Measurements from ENCODE around the gene HDAC10.

Gene HDAC10

GRCh38 chr22:50255607-50256006, 4.5 kb upstream of the HDAC10 start:
- DNase-seq (ENCODE audit: low read depth in 2 of 2), result no peak

GRCh38 chr22:50255099-50255498, 4.0 kb upstream of the HDAC10 start:
- DNase-seq (ENCODE audit: low read depth in 2 of 2), result no peak

- DNase-seq (ENCODE audit: low read depth in 2 of 2), result no peak
These were observed 2.9 kb upstream of the HDAC10 start for GRCh38 chr22:50253941-50254340.

GRCh38 chr22:50253046-50253915, 2.2 kb upstream of the HDAC10 start:
- no peak for DNase-seq (ENCODE audit: low read depth in 2 of 2)

GRCh38 chr22:50252082-50253045, 1.3 kb upstream of the HDAC10 start:
- DNase-seq (ENCODE audit: low read depth in 2 of 2), result peak; percentile 39 to 54

- DNase-seq (ENCODE audit: low read depth in 2 of 2), result no peak
These were observed 514 bp upstream of the HDAC10 start for GRCh38 chr22:50251477-50252081.

- DNase-seq (ENCODE audit: low read depth in 2 of 2), result no peak
These were observed 863 bp downstream of the HDAC10 start for GRCh38 chr22:50250249-50250554.

- no peak for DNase-seq (ENCODE audit: low read depth in 2 of 2)
These were observed 1.5 kb downstream of the HDAC10 start for GRCh38 chr22:50249341-50250248.

- no peak for DNase-seq (ENCODE audit: low read depth in 2 of 2)
These were observed 2.6 kb downstream of the HDAC10 start for GRCh38 chr22:50248196-50249081.

GRCh38 chr22:50247748-50248147, 3.3 kb downstream of the HDAC10 start:
- DNase-seq (ENCODE audit: low read depth in 2 of 2), result no peak

GRCh38 chr22:50246242-50247175, 4.6 kb downstream of the HDAC10 start:
- DNase-seq (ENCODE audit: low read depth in 2 of 2), result no peak

- no peak for DNase-seq (ENCODE audit: low read depth in 2 of 2)
These were observed 5.6 kb downstream of the HDAC10 start for GRCh38 chr22:50245214-50246072.

- DNase-seq (ENCODE audit: low read depth in 2 of 2), result peak; percentile 77 to 85
These were observed 6.4 kb downstream of the HDAC10 start, which contains the start of gene TUBGCP6 for GRCh38 chr22:50244420-50245213. Gene TUBGCP6, minus strand, starts transcription at chr22:50245023. Its CDS starts 564 bp downstream, at chr22:50244459.

- no peak for DNase-seq (ENCODE audit: low read depth in 2 of 2)
These were observed 7.2 kb downstream of the HDAC10 start for GRCh38 chr22:50243685-50244419.

- no peak for DNase-seq (ENCODE audit: low read depth in 2 of 2)
These were observed 8.6 kb downstream of the HDAC10 start for GRCh38 chr22:50242406-50242949.

GRCh38 chr22:50238755-50239154, 12.3 kb downstream of the HDAC10 start:
- DNase-seq (ENCODE audit: low read depth in 2 of 2), result no peak

All from stimulated activated CD8-positive, alpha-beta memory T cell treated with anti-CD3 and anti-CD28 coated beads, Interleukin-7, amount 100 ng/mL, for 1 hour (primary cell).